Liver (tissue), 9 donors: ENCODE results near the gene SLC9A2. TPM values are rescaled to one million over a fixed set of nuclear protein-coding genes. Genes with fewer than 3 reads are reported as not detected.

ENCODE experiments used
- DNase-seq: peaks from one replicate; pipeline ENCODE4 v3.0.0-alpha.2; 2017; ENCODE audit warnings: low spot score
- H3K27ac ChIP-seq, 2 donors: one replicate each; pipeline ENCODE4 v1.7.0; 2013; ENCODE audit warnings: inconsistent platforms in 2 of 2, low read length in 2 of 2, control low read depth in 1 of 2, low read depth in 1 of 2, mild to moderate bottlenecking in 1 of 2
- H3K27me3 ChIP-seq, 4 donors: one replicate each; pipeline versions ENCODE4 v1.6.1 to v1.7.0; 2013; ENCODE audit warnings: low read length in 3 of 4, inconsistent platforms in 1 of 4, mild to moderate bottlenecking in 1 of 4, moderate library complexity in 1 of 4; ENCODE audit not compliant: control insufficient read depth in 4 of 4, insufficient read depth in 4 of 4
- H3K36me3 ChIP-seq, 4 donors: one replicate each; pipeline versions ENCODE4 v1.6.1 to v1.7.0; 2013; ENCODE audit warnings: low read length in 3 of 4, mild to moderate bottlenecking in 3 of 4, low read depth in 1 of 4, moderate library complexity in 1 of 4; ENCODE audit not compliant: control insufficient read depth in 4 of 4, insufficient read depth in 3 of 4
- H3K4me1 ChIP-seq, 4 donors: one replicate each; pipeline versions ENCODE4 v1.6.1 to v1.7.0; 2013; ENCODE audit warnings: low read length in 3 of 4, mild to moderate bottlenecking in 3 of 4, moderate library complexity in 1 of 4; ENCODE audit not compliant: control insufficient read depth in 4 of 4, insufficient read depth in 4 of 4
- H3K4me3 ChIP-seq, 3 donors: one replicate each; pipeline versions ENCODE4 v1.6.1 to v1.7.0; 2013; ENCODE audit warnings: low read length in 3 of 3, control low read depth in 1 of 3, low read depth in 1 of 3, mild to moderate bottlenecking in 1 of 3
- H3K9ac ChIP-seq, 2 donors: one replicate each; pipeline ENCODE4 v1.7.0; 2013; ENCODE audit warnings: low read length in 2 of 2, mild to moderate bottlenecking in 2 of 2, moderate library complexity in 2 of 2, control low read depth in 1 of 2, low read depth in 1 of 2
- H3K9me3 ChIP-seq, 4 donors: one replicate each; pipeline versions ENCODE4 v1.6.1 to v1.7.0; 2013; ENCODE audit warnings: low read length in 3 of 4; ENCODE audit not compliant: control insufficient read depth in 4 of 4
- ATF3 ChIP-seq: IDR thresholded peaks from 2 replicates; pipeline ENCODE4 v1.6.1; 2016; ENCODE audit warnings: antibody characterized with exemption
- CTCF ChIP-seq: fragments of 150-350 bp; IDR thresholded peaks from 2 replicates; pipeline ENCODE4 v1.5.1; 2017; ENCODE audit warnings: improper control_type of control experiment, low read depth, low read length; ENCODE audit not compliant: missing input control
- FOXA1 ChIP-seq: IDR thresholded peaks from 2 replicates; pipeline ENCODE4 v1.6.1; 2016; ENCODE audit warnings: antibody characterized with exemption
- FOXA2 ChIP-seq: IDR thresholded peaks from 2 replicates; pipeline ENCODE4 v1.6.1; 2016; ENCODE audit warnings: antibody characterized with exemption
- GABPA ChIP-seq, 2 donors: IDR thresholded peaks in 1 of 2; conservative IDR thresholded peaks in 1 of 2; 2 replicates each; pipeline ENCODE4 v1.6.1; 2016; ENCODE audit warnings: antibody characterized with exemption in 2 of 2, mild to moderate bottlenecking in 1 of 2, moderate library complexity in 1 of 2
- HNF4A ChIP-seq, 2 donors: conservative IDR thresholded peaks; 2 replicates each; pipeline ENCODE4 v1.6.1; 2016; ENCODE audit warnings: antibody characterized with exemption in 2 of 2, mild to moderate bottlenecking in 2 of 2
- HNF4G ChIP-seq: IDR thresholded peaks from 2 replicates; pipeline ENCODE4 v1.6.1; 2016; ENCODE audit warnings: antibody characterized with exemption
- JUND ChIP-seq, 2 donors: IDR thresholded peaks; 2 replicates each; pipeline ENCODE4 v1.6.1; 2016; ENCODE audit warnings: antibody characterized with exemption in 2 of 2
- MAX ChIP-seq: IDR thresholded peaks from 2 replicates; pipeline ENCODE4 v1.6.1; 2016; ENCODE audit warnings: antibody characterized with exemption
- NR2F2 ChIP-seq: IDR thresholded peaks from 2 replicates; pipeline ENCODE4 v1.6.1; 2016; ENCODE audit warnings: antibody characterized with exemption
- RAD21 ChIP-seq, 2 donors: IDR thresholded peaks; 2 replicates each; pipeline ENCODE4 v1.6.1; 2016; ENCODE audit warnings: antibody characterized with exemption in 2 of 2, mild to moderate bottlenecking in 2 of 2
- REST ChIP-seq: IDR thresholded peaks from 2 replicates; pipeline ENCODE4 v1.6.1; 2016; ENCODE audit warnings: antibody characterized with exemption, mild to moderate bottlenecking
- RXRA ChIP-seq, 2 donors: IDR thresholded peaks; 2 replicates each; pipeline ENCODE4 v1.6.1; 2017 to 2018; ENCODE audit warnings: antibody characterized with exemption in 2 of 2, mild to moderate bottlenecking in 1 of 2
- SP1 ChIP-seq: IDR thresholded peaks from 2 replicates; pipeline ENCODE4 v1.6.1; 2018; ENCODE audit warnings: antibody characterized with exemption, mild to moderate bottlenecking
- YY1 ChIP-seq: IDR thresholded peaks from 2 replicates; pipeline ENCODE4 v1.6.1; 2016; ENCODE audit warnings: antibody characterized with exemption, mild to moderate bottlenecking
- ZBTB33 ChIP-seq: IDR thresholded peaks from 2 replicates; pipeline ENCODE4 v1.6.1; 2016; ENCODE audit warnings: antibody characterized with exemption
- whole genome bisulfite sequencing: extraction: QIAGEN DNeasy Blood & Tissue Kit; methylation state at CpG from one replicate; pipeline ENCODE4 v1.1.7; 2013; 5-methylcytosine and 5-hydroxymethylcytosine counted together
- polyA plus RNA-seq, 2 donors: library from polyadenylated mRNA; stranded (reverse) in 1 of 2; unstranded in 1 of 2; fragments of 200-250 nt in 1 of 2; fragments of >200 nt in 1 of 2; fragmentation: Nextera tagmentation in 1 of 2; extraction: Ambion mirVana in 1 of 2; gene quantifications; one replicate each; pipeline versions ENCODE4 v1.2.1 to v1.2.3, GENCODE V29; 2013 to 2015
- total RNA-seq, 2 donors: library from RNA; depleted of rRNA; stranded (reverse); fragments of >200 nt; gene quantifications; one replicate each; pipeline ENCODE4 v1.2.3, GENCODE V29; 2014
- donor health status: healthy.
- donor health status: healthy.
- donor health status: healthy.
- donor health status: healthy.
- donor health status: healthy.

SLC9A2 gene
- total and polyA plus RNA-seq, 4 donors = under 0.01 to 0.05 (median 0.01) TPM; not detected in 1

DNA sequence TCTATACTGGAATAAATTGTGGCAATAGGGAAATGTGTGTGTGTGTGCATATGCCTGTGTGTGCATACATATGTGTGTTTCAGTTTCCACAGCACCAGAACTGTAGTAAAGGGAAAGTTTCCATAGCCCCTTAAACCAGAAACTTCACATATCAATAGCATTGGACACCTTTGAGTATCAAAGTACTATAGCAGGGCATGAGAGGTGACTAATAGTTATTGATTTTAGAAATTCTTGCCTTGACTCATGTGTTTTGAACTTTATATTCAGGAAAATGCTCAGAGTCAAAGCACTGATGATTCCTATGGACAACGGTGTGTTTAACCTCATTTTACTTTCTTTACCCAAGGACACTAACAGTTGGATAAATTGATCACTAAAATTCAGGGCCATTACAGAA, 50.0 kb downstream of the SLC9A2 start:
- Histone ChIP-seq H3K9ac (no peak overlapping the region), H3K27ac (no peak overlapping the region), H3K4me1 (no peaks in the 10 kb centered on the region), H3K4me3 (no peak overlapping the region), H3K9me3 (no peaks in the 10 kb centered on the region), H3K36me3 (no peaks in the 10 kb centered on the region), H3K27me3 (no peaks in the 10 kb centered on the region)
- 84% methylated on average over 1 of the region's 1 CpG for WGBS
- TF ChIP-seq ZBTB33 (no peak), REST (no peak), HNF4A (conservative IDR thresholded peaks at IDR 0.05) (no peak), RAD21 (IDR thresholded peaks at IDR 0.05) (no peak), RXRA (IDR thresholded peaks at IDR 0.05) (no peak), NR2F2 (no peak), HNF4G (no peak), JUND (IDR thresholded peaks at IDR 0.05) (no peak), CTCF (no peak), FOXA1 (no peak)
- DNase-seq = no peak

DNA sequence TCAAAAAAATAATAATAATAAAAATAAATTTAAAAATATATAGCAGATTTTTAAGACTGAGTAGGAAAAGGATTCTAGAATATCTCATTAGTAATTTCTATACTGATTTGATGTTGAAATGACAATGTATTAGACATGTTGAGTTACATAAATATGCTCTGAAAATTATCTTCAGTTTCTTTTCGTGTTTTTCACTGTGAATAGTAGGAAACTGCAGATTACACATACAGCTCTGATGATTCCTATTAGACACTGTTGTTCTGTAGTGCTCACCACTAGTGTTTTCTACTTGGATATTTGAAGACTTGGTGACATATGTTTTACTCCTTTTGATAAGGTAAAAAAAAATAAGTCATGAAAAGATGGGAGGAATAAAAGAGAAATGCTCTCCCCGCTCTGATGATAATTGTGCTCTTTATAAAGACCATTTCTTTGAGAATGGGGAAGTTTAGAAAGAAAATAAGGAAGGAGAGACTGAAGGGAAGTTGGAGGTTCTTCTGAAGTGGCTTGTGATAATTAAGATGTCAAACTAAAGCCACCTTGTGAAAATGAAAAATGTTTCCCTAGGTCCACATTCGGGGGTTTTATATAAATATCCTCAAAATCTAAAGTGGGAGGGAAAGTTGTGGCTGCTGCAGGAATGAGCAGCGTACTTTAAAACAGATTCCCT, 52.9 kb downstream of the SLC9A2 start:
- Histone ChIP-seq H3K4me3 (no peak overlapping the region), H3K27ac (no peak overlapping the region), H3K36me3 (no peaks in the 10 kb centered on the region), H3K4me1 (no peaks in the 10 kb centered on the region), H3K9me3 (no peaks in the 10 kb centered on the region), H3K9ac (no peak overlapping the region), H3K27me3 (peaks cover 0 to 5% (median 0%) of the 10 kb centered on the region in 4 donors)
- 66% methylated on average over 4 of the region's 4 CpGs for WGBS
- DNase-seq = no peak
- no peak for TF ChIP-seq FOXA1
- TF ChIP-seq FOXA2 = no peak
- no peak for TF ChIP-seq GABPA (IDR thresholded peaks at IDR 0.05 in 1 of 2, conservative IDR thresholded peaks at IDR 0.05 in 1 of 2)
- TF ChIP-seq ATF3 = no peak
- TF ChIP-seq YY1 = no peak
- no peak for TF ChIP-seq HNF4G
- no peak for TF ChIP-seq SP1
- TF ChIP-seq ZBTB33 = no peak
- TF ChIP-seq MAX = no peak
- TF ChIP-seq JUND (IDR thresholded peaks at IDR 0.05) = no peak
- no peak for TF ChIP-seq HNF4A (conservative IDR thresholded peaks at IDR 0.05)
- TF ChIP-seq RXRA (IDR thresholded peaks at IDR 0.05) = no peak
